ENCODE data around the gene PHACTR3. TPM values are rescaled to one million over a fixed set of nuclear protein-coding genes. Genes with fewer than 3 reads are reported as not detected.

PHACTR3 gene
- polyA plus RNA-seq, 2 of the 4 experiments (the other 2 are of a cell fraction): not detected

- WGBS (ENCODE audit: missing lambda C conversion rate): 42% methylated on average over 3 of the region's 4 CpGs
- POLR2A ChIA-PET: no interaction called here
- ATAC-seq: no peak
- CTCF ChIA-PET: interaction anchor here (1.1 kb wide), 1 partner anchor 246 kb away, joined by 3 read pairs; no protein-coding TSS in a partner anchor
- no peak for TF ChIP-seq MAFK (IDR thresholded peaks at IDR 0.05; ENCODE audit: partially characterized antibody)
- no peak for TF ChIP-seq SMC3 (IDR thresholded peaks at IDR 0.05)
- no peak for TF ChIP-seq RFX5 (IDR thresholded peaks at IDR 0.05)
- TF ChIP-seq ATOH8 (CRISPR knock-in tag; IDR thresholded peaks at IDR 0.05; ENCODE audit: low read depth): no peak
- TF ChIP-seq TFCP2L1 (CRISPR knock-in tag; IDR thresholded peaks at IDR 0.05): no peak
- no peak for TF ChIP-seq FOSB (CRISPR knock-in tag; IDR thresholded peaks at IDR 0.05)
- TF ChIP-seq PBX3 (IDR thresholded peaks at IDR 0.05): no peak
- TF ChIP-seq ZC3H11A (IDR thresholded peaks at IDR 0.05): no peak
- TF ChIP-seq BHLHE40 (IDR thresholded peaks at IDR 0.05; ENCODE audit: low read depth, low read length): no peak
- TF ChIP-seq HOXA7 (CRISPR knock-in tag; IDR thresholded peaks at IDR 0.05): no peak
- TF ChIP-seq TP53 (CRISPR knock-in tag; IDR thresholded peaks at IDR 0.05): no peak
- TF ChIP-seq EHF (CRISPR knock-in tag; IDR thresholded peaks at IDR 0.05): no peak
- H3K9me3 ChIP-seq: no peaks in the 10 kb centered on the region
- H3K4me3 ChIP-seq: no peak overlapping the region
- no peak for DNase-seq (ENCODE audit: low read depth in 1 of 2, low spot score in 1 of 2)
- FAIRE-seq: no peak
- no peak overlapping the region for H3K4me2 ChIP-seq
- no peaks in the 10 kb centered on the region for H3K4me1 ChIP-seq
- no peak overlapping the region for H3K27ac ChIP-seq
Observed at GRCh38 chr20:59816146-59816738, 211.9 kb downstream of the PHACTR3 start.

GRCh38 chr20:59817406-59817805 lies 213.1 kb downstream of the PHACTR3 start:
- ATAC-seq (no peak), DNase-seq (ENCODE audit: low read depth in 1 of 2, low spot score in 1 of 2) (no peak), FAIRE-seq (no peak)
- CTCF ChIA-PET: interaction anchor here (0.9 kb wide), 1 partner anchor 18 kb away, joined by 3 read pairs; no protein-coding TSS in a partner anchor
- H3K4me2 ChIP-seq: no peak overlapping the region
- no peaks in the 10 kb centered on the region for H3K4me1 ChIP-seq
- TF ChIP-seq HES2 (IDR thresholded peaks at IDR 0.05) (no peak), FOSL2 (IDR thresholded peaks at IDR 0.05) (no peak), FOSL2 (CRISPR knock-in tag; IDR thresholded peaks at IDR 0.05) (no peak), USF2 (IDR thresholded peaks at IDR 0.05) (no peak), CBX8 (IDR thresholded peaks at IDR 0.05) (no peak), RAD21 (conservative IDR thresholded peaks at IDR 0.05 in 1 of 2, IDR thresholded peaks at IDR 0.05 in 1 of 2) (no peak), EHMT2 (IDR thresholded peaks at IDR 0.05; ENCODE audit: low read depth) (no peak), JUN (IDR thresholded peaks at IDR 0.05) (no peak), CBX2 (IDR thresholded peaks at IDR 0.05; ENCODE audit: borderline replicate concordance, low read depth) (no peak), E2F6 (IDR thresholded peaks at IDR 0.05; ENCODE audit: borderline replicate concordance, low read depth) (no peak), EP300 (IDR thresholded peaks at IDR 0.05) (no peak), RNF2 (IDR thresholded peaks at IDR 0.05; ENCODE audit: borderline replicate concordance, low read depth) (no peak)
- WGBS (ENCODE audit: missing lambda C conversion rate): 26% methylated on average over 4 of the region's 4 CpGs
- H3K4me3 ChIP-seq: no peak overlapping the region
- H3K27ac ChIP-seq: no peak overlapping the region
- no peaks in the 10 kb centered on the region for H3K9me3 ChIP-seq
- POLR2A ChIA-PET: no interaction called here

All from A549 (cell line).